GM20431 (cell line): Measurements from ENCODE around the gene GOLGA6C.
"Not testable (repeated sequence)": the region's sequence is repeated elsewhere in the genome, so short reads cannot be mapped to it uniquely, and the experiment has no call there.

Experiments used
- in situ Hi-C: fragments of 300-500 bp; cut with MseI, MboI; formaldehyde crosslinking; loops from one replicate; pipeline ENCODE4 v1.15.0; 2020; ENCODE audit warnings: low sequenced_read_pairs; ENCODE audit not compliant: unreplicated experiment

Gene GOLGA6C, protein sequence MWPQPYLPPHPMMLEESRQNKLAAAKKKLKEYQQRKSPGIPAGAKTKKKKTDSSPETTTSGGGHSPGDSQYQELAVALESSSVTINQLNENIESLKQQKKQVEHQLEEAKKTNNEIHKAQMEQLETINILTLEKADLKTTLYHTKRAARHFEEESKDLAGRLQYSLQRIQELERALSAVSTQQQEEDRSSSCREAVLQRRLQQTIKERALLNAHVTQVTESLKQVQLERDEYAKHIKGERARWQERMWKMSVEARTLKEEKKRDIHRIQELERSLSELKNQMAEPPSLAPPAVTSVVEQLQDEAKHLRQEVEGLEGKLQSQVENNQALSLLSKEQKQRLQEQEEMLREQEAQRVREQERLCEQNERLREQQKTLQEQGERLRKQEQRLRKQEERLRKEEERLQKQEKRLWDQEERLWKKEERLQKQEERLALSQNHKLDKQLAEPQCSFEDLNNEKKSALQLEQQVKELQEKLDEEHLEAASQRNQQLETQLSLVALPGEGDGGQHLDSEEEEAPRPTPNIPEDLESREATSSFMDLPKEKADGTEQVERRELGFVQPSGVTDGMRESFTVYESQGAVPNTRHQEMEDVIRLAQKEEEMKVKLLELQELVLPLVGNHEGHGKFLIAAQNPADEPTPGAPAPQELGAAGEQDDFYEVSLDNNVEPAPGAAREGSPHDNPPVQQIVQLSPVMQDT

DNA sequence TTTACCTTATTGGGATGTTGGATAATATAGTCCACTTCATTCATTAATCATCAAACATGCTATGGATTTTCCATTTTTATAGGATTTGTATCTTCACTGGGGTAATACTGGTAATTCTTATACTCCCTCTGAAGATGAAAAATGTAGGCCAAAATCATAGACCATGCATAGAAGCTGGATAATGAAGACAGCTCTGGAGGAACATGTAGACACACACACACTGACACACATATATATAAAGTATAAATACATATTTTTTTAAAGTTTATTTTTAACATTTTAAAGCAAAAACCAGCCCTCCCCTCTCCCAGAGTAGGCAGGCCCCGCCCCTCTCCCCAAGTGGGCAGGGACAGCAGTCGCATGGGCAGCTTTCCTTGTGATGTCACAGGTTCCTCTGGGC lies at the start of gene GOLGA6C:
Gene GOLGA6C, plus strand, starts transcription at position 301 of the 400 bp plus-strand sequence. CDS start 265 bp downstream, outside the sequence.
- in situ Hi-C loops, result not testable (repeated sequence)

GRCh38 chr15:75208501-75209288 lies 49.4 kb upstream of the GOLGA6C start:
- in situ Hi-C loops, result loop anchor here (10.0 kb wide), 1 partner anchor 174 kb away; no protein-coding TSS in a partner anchor

DNA sequence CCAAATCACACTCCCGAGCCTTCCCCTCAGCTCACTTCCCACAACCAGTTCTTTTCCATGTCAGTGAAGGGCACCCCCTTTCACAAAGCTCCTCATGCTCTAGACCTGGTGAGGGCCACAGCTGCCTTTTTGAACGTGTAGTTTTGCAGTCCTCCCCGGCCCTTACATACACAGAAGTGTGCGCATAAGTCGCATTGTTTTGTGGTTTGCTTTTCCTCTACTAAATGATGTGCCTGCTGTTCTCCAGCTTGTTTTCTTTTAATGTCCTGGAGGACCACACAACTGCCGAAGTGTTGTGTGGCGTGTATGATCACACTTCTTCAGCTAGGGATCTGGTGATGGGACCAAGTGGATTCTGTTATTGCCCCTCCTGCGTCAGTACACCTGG lies 48.9 kb upstream of the GOLGA6C start:
- in situ Hi-C loops, result loop anchor here (10.0 kb wide), 1 partner anchor 174 kb away; no protein-coding TSS in a partner anchor

DNA sequence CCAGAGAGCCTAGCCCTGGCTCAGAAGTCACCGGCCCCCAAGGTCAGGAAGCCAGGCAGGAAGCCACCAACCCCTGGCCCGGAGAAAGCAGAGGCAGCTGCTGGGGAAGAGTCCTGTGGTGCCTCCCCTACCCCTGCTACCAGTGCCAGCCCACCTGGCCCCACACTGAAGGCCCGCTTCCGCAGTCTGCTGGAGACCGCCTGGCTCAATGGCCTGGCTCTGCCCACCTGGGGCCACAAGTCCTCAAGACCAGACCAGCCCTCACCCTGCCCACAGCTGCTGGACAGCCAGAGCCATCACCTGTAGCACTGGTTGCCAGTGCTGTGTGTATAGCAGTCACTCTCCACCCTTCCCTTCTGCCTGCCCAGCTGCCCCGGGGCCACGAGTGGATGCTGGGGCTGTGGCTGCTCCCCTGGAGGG lies 47.3 kb upstream of the GOLGA6C start:
- in situ Hi-C loops, result no loop called here

GRCh38 chr15:75211436-75212199 lies 46.5 kb upstream of the GOLGA6C start:
- in situ Hi-C loops, result no loop called here

- in situ Hi-C loops, result no loop called here
Observed at GRCh38 chr15:75212200-75212858, 45.8 kb upstream of the GOLGA6C start.

DNA sequence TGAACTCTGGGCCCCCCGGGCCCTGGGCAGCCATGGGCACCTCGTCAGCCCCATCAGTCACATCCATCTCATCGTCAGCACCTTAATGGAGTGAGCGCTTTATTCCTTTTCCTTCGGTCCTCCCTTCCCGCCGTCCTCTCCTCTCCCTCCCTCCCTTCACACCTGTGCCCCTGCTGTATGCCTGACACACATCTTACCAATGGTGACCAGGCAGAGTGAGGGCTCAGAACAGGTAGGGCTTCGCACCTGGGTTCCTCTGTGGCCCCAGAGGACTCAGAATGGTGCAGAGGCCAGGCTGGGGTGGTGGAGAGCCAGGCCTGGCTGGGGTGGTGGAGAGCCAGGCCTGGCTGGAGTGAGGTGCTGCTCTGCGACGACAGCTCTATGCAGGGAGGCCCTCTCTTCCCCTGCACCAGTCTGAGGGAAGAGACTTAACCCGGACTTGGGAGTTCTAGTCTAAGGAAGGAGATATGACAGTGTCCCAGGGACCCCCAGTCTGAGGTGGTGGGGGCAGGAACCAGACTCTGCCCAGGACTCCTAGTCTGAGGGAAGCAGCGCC lies 44.8 kb upstream of the GOLGA6C start:
- in situ Hi-C loops, result no loop called here

DNA sequence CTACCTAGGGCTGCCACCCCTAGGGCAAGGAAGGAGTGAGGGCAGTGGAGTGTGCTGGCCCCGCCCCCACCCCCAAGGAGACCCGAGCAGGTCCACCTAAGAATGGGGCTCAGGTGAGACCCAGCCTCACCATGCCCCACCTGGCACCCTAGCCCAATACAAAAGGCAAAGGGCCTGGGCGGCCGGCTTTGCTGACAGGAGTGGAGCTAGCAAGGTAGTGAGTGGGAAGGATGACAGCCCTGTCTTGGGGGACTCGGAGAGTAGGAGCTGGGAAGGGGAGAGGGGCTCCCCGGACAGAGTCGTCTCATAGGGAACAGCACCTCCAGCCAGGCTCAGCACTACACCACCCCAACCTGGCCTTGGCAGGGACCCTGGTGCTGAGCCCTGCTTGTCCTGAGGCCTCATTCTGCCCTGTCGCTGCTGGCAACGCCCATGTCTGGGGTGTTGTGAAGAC lies 44.3 kb upstream of the GOLGA6C start:
- in situ Hi-C loops, result no loop called here

DNA sequence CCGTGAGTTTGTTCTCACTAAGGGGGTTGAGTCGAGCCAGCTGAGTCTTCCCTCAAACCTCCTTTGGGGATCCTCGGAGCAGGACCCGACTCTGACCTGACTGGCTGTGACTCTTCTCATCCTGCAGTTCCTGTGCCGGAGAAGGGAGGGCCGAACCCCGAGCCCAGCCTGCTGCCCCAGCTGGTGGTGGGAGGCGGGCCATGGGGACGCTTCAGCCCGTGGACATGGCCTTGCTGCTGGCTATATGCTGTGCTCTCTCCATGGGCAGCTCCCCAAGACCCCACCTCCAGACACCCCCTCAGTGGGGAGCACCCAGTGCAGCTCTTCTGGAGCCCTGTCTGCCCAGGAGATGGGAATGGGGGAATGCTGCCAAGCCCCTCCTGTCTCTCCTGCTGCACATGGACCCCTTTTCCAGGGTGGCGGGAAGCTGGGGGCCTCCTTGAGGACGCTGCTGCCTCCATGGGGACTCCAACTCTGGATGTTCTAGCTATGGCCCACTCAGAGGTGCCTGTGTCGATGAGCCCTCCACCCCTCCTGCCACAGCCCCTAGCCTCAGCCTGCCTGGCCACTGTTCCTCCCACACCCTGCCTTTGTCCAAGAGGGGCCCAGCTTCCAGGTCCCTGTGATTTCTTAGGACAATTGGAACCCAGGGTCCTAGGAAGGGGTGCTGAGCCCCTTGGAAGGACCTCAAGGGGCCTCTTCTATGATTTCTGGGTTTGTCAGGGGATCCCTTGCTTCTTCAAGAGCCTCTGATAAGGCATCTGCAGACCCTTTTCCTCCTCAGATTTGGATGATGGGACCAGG lies 43.6 kb upstream of the GOLGA6C start:
- in situ Hi-C loops, result no loop called here

DNA sequence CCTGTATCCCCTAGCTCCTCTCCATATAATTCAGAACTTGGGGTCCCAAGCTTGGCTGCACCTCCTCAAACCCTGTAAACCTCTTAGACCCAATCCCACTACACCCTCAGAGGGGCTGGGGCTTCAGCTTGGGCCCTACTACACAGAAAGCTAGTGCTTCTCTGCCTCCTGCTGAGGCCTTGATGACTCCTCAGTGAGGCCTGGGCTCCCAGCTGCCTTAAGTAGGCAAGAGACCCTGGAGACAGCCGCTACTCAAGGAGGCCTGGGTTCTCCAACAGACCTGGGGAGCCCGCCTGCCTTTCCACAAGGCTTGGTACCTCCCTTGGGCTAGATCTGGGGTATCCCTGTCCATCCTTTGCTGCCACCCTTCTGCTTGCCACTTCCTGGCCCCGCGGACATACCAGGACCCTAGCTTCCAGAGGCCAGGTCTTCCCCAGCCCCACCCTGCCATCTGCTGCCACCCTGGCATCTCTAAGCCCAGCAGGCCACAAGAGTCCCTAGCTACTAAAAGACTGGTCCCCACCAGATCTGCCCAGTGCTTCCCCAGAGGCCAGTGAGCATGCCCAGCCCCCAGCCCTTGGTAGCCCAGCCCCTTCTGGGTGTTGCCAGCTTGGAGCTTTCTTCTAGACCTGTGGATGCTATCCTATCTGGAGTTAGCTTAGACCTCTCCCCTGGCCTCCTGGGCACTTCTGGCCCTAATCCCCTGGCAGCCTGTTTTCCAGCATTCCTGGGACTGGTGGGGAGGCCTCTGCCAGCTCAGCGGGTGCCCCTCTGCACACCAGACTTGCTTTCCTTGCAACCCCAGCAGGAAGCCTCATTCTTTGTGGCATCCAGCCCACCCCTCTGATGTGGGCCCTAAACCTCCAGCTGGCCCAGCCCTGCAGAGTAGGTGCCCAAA lies 42.8 kb upstream of the GOLGA6C start:
- in situ Hi-C loops, result no loop called here

DNA sequence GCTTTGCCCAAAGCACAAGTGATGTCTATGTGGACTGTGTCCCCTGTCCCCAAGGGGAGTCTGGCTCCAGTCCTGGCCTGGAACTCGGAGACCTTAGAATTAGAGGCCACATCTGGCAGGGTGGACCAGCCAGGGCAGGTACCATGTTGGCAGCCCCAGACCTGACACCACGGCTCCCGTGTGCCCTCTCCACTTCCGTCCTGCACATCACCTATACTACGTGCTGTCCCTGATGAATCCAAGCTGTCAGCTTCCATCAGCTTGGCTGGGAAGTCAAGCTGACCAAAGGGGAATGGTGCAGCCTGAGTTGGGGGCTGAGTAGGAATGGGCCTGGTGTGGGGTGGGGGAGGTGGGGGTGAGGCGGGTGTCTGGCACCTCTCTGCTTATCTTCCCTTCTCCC lies 41.1 kb upstream of the GOLGA6C start:
- in situ Hi-C loops, result no loop called here

DNA sequence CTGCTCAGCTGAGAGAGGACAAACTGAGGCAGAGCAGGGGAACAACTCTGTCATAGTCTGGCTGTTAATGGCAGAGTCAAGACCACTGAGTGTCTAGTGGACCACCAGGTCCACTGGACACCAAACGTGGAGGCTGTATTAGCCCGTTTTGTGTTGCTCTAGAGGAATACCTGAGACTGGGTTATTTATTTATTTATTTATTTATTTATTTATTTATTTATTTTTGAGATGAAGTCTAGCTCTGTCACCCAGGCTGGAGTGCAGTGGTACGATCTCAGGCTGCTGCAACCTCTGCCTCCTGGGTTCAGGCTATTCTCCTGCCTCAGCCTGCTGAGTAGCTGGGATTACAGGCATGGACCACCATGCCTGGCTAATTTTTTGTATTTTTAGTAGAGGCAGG lies 40.6 kb upstream of the GOLGA6C start:
- in situ Hi-C loops, result not testable (repeated sequence)

- in situ Hi-C loops, result not testable (repeated sequence)
Observed at GRCh38 chr15:75219507-75219929, 38.6 kb upstream of the GOLGA6C start.

DNA sequence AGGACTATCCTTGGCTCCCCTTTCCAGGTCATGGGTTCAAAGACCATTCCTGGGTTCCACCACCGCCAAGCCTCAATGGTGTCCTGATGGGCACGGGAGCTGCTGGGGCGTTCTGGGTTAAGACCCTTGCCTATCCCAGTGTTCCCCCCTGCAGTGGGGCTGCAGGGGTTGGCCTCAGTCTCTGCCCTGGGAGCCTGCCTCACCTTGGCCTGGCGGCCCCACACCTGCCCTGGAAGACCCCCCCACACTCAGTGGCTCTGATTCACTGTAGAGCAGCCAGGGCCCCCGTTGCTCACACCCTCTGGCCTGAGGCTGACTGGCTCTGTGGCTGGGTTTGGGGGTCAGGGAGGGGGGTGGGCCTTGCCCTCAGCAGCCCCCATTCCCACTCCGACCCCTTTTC lies 34.4 kb upstream of the GOLGA6C start:
- in situ Hi-C loops, result no loop called here

DNA sequence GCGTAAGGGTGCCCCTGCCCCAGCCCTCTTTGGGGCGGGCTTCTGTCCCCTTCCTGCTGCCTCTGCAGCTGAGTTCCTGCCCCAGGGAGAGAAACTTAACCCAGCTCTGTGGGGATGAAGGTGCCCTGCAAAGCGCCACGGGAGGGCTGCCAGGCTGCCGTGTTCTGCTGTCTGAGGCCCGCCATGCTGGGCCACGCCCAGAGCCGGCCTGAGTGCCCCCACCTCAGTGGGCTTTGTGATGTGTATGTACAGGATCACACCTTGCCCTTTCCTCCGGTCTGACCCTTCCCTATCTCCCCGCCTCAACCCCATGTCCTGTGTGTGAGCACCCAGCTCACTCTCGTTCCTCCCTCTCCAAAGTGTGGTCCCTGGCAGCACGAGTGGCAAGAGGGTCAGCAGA lies 33.9 kb upstream of the GOLGA6C start:
- in situ Hi-C loops, result no loop called here

DNA sequence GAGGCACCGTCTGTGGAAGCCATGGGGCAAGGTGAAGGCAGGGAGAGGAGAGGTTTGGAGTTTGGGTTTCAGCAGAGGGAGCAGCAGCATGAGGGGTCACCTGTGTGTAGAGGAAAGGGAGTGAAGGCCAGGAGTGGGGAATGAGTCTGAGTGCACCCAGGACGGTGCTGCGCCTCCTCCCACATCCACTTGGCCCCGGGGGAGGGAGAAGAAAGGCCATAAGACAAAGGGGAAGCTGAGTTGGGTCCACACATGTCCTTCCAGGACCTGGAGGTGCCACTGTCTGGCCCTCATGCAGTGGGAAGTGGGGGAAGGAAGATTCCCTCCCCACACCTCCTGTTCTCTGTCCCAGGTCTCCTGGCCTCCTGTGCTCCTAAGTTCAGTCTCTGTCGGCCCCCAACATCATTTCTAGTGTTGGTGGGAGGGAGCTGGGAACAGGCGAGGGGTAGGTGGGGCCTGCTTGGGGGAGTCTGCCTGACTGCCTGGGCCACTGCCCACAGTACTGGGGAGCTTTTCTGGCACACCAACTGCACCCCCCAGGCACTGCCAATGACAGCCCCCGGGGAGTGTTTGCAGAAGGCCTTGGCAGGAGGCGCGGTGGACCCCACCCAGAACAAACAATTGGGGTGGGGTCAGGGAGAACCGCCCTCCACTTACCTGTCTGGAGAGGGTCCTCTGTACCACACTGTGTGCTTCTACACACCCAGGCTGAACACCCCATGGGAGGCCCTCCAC lies 32.9 kb upstream of the GOLGA6C start:
- in situ Hi-C loops, result not testable (repeated sequence)
